ENCODE results near the gene CDH24. TPM values are rescaled to one million over a fixed set of nuclear protein-coding genes. Genes with fewer than 3 reads are reported as not detected.

Gene CDH24
- polyA plus RNA-seq, 1 donor from 2014 or later: 31.7 TPM

DNA sequence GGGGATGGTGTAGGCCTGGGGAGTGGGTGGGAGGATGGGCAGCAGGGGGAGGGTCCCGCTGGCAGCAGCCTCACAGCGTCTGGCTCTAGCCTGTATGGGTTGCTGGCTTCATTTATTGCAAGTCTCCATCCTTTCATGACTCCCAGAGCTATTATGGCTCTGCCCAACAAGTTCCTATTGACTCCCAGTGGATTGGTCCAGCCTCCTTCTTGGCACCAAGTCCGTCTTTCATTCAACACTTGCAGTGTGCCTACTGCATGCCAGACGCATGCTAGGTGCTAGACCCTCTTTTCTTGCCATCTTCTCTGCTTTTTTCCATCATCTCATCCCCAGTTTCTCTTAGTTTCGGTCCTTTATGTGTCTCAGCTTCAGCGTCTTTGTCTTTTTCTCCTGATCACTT, 14.2 kb downstream of the CDH24 start:
- H3K9me3 ChIP-seq (ENCODE audit: low read length): no peaks in the 10 kb centered on the region
- no peaks in the 10 kb centered on the region for H3K79me2 ChIP-seq (replicated peaks; ENCODE audit: insufficient read depth, low read length)
- H3K9ac ChIP-seq (ENCODE audit: low read length): no peak overlapping the region
- H3K9me2 ChIP-seq (ENCODE audit: insufficient read depth, low read length): no peaks in the 10 kb centered on the region
- no peak overlapping the region for H2AFZ ChIP-seq (ENCODE audit: low read depth, low read length)
- H3K36me3 ChIP-seq (ENCODE audit: insufficient read depth, low read length): no peaks in the 10 kb centered on the region
- no peak overlapping the region for H3K27ac ChIP-seq (ENCODE audit: low read length)
- no peaks in the 10 kb centered on the region for H4K20me1 ChIP-seq (ENCODE audit: insufficient read depth)
- no peak overlapping the region for H3K4me2 ChIP-seq (ENCODE audit: low read length)
- H3K27me3 ChIP-seq (ENCODE audit: insufficient read depth, low read depth, low read length): no peaks in the 10 kb centered on the region
- no peak for TF ChIP-seq TAF1 (IDR thresholded peaks at IDR 0.05; ENCODE audit: low read depth)
- no peak for TF ChIP-seq EP300 (conservative IDR thresholded peaks at IDR 0.05; ENCODE audit: poor library complexity, severe bottlenecking)
- no peak for TF ChIP-seq RAD21 (conservative IDR thresholded peaks at IDR 0.05)
- TF ChIP-seq POLR2AphosphoS5 (IDR thresholded peaks at IDR 0.05): no peak
- TF ChIP-seq EZH2 (IDR thresholded peaks at IDR 0.05; ENCODE audit: borderline replicate concordance, insufficient read depth, low read length, poor library complexity, severe bottlenecking): no peak
- TF ChIP-seq, protein P1, sequence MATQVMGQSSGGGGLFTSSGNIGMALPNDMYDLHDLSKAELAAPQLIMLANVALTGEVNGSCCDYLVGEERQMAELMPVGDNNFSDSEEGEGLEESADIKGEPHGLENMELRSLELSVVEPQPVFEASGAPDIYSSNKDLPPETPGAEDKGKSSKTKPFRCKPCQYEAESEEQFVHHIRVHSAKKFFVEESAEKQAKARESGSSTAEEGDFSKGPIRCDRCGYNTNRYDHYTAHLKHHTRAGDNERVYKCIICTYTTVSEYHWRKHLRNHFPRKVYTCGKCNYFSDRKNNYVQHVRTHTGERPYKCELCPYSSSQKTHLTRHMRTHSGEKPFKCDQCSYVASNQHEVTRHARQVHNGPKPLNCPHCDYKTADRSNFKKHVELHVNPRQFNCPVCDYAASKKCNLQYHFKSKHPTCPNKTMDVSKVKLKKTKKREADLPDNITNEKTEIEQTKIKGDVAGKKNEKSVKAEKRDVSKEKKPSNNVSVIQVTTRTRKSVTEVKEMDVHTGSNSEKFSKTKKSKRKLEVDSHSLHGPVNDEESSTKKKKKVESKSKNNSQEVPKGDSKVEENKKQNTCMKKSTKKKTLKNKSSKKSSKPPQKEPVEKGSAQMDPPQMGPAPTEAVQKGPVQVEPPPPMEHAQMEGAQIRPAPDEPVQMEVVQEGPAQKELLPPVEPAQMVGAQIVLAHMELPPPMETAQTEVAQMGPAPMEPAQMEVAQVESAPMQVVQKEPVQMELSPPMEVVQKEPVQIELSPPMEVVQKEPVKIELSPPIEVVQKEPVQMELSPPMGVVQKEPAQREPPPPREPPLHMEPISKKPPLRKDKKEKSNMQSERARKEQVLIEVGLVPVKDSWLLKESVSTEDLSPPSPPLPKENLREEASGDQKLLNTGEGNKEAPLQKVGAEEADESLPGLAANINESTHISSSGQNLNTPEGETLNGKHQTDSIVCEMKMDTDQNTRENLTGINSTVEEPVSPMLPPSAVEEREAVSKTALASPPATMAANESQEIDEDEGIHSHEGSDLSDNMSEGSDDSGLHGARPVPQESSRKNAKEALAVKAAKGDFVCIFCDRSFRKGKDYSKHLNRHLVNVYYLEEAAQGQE (IDR thresholded peaks at IDR 0.05; ENCODE audit: borderline replicate concordance): no peak
- TF ChIP-seq MXI1 (conservative IDR thresholded peaks at IDR 0.05; ENCODE audit: poor library complexity, severe bottlenecking): no peak
- TF ChIP-seq SMC3 (conservative IDR thresholded peaks at IDR 0.05; ENCODE audit: poor library complexity): no peak
- no peak for TF ChIP-seq CTCF (IDR thresholded peaks at IDR 0.05; ENCODE audit: poor library complexity, severe bottlenecking)
- no peak overlapping the region for H3K4me3 ChIP-seq (ENCODE audit: low read length)
- no peaks in the 10 kb centered on the region for H3F3A ChIP-seq (ENCODE audit: insufficient read depth, low read length, poor library complexity, severe bottlenecking)

DNA sequence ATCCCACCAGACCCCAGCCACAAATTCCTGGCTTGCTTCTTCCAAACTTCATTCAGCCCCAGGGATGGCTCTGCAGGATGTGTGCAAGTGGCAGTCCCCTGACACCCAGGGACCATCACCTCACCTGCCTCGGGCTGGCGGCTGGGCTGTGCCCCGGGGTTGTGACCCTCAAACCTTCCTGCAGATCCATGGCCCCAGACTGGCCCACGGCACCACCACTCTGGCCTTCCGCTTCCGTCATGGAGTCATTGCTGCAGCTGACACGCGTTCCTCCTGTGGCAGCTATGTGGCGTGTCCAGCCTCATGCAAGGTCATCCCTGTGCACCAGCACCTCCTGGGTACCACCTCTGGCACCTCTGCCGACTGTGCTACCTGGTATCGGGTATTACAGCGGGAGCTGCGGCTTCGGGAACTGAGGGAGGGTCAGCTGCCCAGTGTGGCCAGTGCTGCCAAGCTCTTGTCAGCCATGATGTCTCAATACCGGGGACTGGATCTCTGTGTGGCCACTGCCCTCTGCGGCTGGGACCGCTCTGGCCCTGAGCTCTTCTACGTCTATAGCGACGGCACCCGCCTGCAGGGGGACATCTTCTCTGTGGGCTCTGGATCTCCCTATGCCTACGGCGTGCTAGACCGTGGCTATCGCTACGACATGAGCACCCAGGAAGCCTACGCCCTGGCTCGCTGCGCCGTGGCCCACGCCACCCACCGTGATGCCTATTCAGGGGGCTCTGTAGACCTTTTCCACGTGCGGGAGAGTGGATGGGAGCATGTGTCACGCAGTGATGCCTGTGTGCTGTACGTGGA, 15.0 kb downstream of the CDH24 start, which contains the start of gene PSMB11:
Gene PSMB11, plus strand, starts transcription at position 51 of the 804 bp plus-strand sequence. Its CDS starts 14 bp downstream, at position 65.
- no peaks in the 10 kb centered on the region for H3K79me2 ChIP-seq (replicated peaks; ENCODE audit: insufficient read depth, low read length)
- H3K4me2 ChIP-seq (ENCODE audit: low read length): no peak within 1 kb of the TSS
- H3K4me3 ChIP-seq (ENCODE audit: low read length): no peak within 1 kb of the TSS
- no peaks in the 10 kb centered on the region for H3K27me3 ChIP-seq (ENCODE audit: insufficient read depth, low read depth, low read length)
- no peaks in the 10 kb centered on the region for H3F3A ChIP-seq (ENCODE audit: insufficient read depth, low read length, poor library complexity, severe bottlenecking)
- no peak within 1 kb of the TSS for H3K27ac ChIP-seq (ENCODE audit: low read length)
- H3K9ac ChIP-seq (ENCODE audit: low read length): no peak within 1 kb of the TSS
- no peaks in the 10 kb centered on the region for H3K36me3 ChIP-seq (ENCODE audit: insufficient read depth, low read length)
- TF ChIP-seq MXI1 (conservative IDR thresholded peaks at IDR 0.05; ENCODE audit: poor library complexity, severe bottlenecking) (no peak), EZH2 (IDR thresholded peaks at IDR 0.05; ENCODE audit: borderline replicate concordance, insufficient read depth, low read length, poor library complexity, severe bottlenecking) (no peak), RAD21 (conservative IDR thresholded peaks at IDR 0.05) (no peak), CTCF (IDR thresholded peaks at IDR 0.05; ENCODE audit: poor library complexity, severe bottlenecking) (no peak), EP300 (conservative IDR thresholded peaks at IDR 0.05; ENCODE audit: poor library complexity, severe bottlenecking) (no peak), SMC3 (conservative IDR thresholded peaks at IDR 0.05; ENCODE audit: poor library complexity) (no peak), POLR2AphosphoS5 (IDR thresholded peaks at IDR 0.05) (no peak), TAF1 (IDR thresholded peaks at IDR 0.05; ENCODE audit: low read depth) (no peak)
- TF ChIP-seq, protein P1 (IDR thresholded peaks at IDR 0.05; ENCODE audit: borderline replicate concordance): no peak
- no peaks in the 10 kb centered on the region for H4K20me1 ChIP-seq (ENCODE audit: insufficient read depth)
- H2AFZ ChIP-seq (ENCODE audit: low read depth, low read length): no peak within 1 kb of the TSS
- no peaks in the 10 kb centered on the region for H3K9me3 ChIP-seq (ENCODE audit: low read length)
- H3K9me2 ChIP-seq (ENCODE audit: insufficient read depth, low read length): no peaks in the 10 kb centered on the region
